ENCODE results near the gene SMKR1.

The SMKR1 gene

DNA sequence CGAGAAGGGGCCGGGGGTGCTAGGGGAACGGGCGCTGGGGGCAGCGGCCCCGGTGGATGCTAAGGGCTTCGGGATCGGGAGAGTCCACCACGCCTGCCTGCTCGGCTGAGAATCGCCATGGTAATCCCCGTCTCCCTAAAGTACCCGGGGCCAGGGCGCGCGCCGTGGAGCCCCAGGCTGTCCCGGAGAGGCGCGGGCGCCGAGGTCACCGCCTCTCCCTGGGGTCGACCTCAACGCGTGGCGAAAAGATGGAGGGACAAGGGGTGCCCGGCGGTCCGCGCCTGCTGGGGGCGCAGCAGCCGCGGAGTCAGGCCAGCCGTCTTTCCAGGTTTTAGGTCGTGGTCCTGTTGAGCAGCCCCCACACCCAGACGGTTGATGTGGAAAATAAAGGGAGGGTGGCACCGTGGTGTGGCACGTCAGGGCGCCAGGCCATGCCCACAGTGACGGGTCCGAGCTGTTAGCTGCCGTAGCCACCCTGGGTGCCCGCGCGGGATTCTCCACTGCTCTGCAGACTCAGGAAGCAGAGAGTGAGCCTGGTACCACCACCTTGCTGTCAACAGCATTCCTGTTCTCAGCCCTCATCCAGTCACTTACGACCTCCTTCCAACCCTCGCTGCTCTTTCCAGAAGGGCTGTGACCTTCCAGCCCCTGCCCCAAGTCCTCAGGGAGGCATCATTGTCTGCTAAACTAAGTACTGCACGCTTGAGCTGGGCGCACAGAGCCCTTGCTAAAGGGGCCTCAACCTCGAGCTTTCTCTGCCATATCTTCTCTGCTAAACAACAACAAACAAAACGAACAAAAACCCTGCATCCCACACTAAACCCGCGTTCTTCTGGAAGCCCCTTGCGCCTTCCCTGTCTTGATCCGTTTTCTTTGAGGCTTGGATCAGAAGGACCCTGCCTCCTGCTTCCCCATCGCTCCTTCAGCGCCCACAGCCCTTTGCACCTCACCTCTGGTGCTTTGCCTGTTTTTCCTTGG, 666 bp downstream of the SMKR1 start:
- H3K4me3 ChIP-seq (ENCODE audit: low read length, poor library complexity, severe bottlenecking) = peak overlapping the region; percentile 70

DNA sequence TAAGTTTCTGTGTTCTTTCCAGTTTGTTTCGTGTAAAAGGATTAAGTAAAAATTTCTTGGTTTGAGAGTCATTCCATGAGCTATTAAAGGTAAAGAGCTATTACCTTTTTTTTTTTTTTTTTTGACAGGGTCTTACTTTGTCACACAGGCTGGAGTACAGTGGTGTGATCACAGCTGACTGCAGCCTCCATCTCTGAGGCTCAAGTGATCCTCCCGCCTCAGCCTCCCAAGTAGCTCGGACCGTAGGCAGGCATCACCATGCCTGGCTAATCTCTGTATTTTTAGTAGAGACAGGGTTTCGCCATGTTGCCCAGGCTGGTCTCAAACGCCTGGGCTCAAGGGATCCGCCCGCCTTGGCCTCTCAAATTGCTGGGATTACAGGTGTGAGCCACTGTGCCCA, 1.4 kb downstream of the SMKR1 start:
- H3K4me2 ChIP-seq (ENCODE audit: low read depth, low read length, poor library complexity, severe bottlenecking) = no peak overlapping the region
- H3K9me3 ChIP-seq (ENCODE audit: insufficient read depth, low read depth, low read length) = no peaks in the 10 kb centered on the region
- TF ChIP-seq EZH2phosphoT487 (IDR thresholded peaks at IDR 0.05; ENCODE audit: borderline replicate concordance) = no peak
- TF ChIP-seq, protein P1, sequence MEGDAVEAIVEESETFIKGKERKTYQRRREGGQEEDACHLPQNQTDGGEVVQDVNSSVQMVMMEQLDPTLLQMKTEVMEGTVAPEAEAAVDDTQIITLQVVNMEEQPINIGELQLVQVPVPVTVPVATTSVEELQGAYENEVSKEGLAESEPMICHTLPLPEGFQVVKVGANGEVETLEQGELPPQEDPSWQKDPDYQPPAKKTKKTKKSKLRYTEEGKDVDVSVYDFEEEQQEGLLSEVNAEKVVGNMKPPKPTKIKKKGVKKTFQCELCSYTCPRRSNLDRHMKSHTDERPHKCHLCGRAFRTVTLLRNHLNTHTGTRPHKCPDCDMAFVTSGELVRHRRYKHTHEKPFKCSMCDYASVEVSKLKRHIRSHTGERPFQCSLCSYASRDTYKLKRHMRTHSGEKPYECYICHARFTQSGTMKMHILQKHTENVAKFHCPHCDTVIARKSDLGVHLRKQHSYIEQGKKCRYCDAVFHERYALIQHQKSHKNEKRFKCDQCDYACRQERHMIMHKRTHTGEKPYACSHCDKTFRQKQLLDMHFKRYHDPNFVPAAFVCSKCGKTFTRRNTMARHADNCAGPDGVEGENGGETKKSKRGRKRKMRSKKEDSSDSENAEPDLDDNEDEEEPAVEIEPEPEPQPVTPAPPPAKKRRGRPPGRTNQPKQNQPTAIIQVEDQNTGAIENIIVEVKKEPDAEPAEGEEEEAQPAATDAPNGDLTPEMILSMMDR (conservative IDR thresholded peaks at IDR 0.05; ENCODE audit: low read length) = no peak
- H3K36me3 ChIP-seq (ENCODE audit: insufficient read depth, low read length) = no peaks in the 10 kb centered on the region
- H3K9me2 ChIP-seq (replicated peaks; ENCODE audit: low read depth, low read length) = no peaks in the 10 kb centered on the region
- H2AFZ ChIP-seq (ENCODE audit: low read length) = no peak overlapping the region
- no peak overlapping the region for H3K9ac ChIP-seq (ENCODE audit: low read depth, low read length, poor library complexity, severe bottlenecking)
- H3K4me1 ChIP-seq (ENCODE audit: insufficient read depth, low read length, poor library complexity, severe bottlenecking) = no peaks in the 10 kb centered on the region
- no peak overlapping the region for H3K4me3 ChIP-seq (ENCODE audit: low read length, poor library complexity, severe bottlenecking)
- H4K20me1 ChIP-seq (ENCODE audit: insufficient read depth, low read length, poor library complexity, severe bottlenecking) = no peaks in the 10 kb centered on the region
- H3F3A ChIP-seq (ENCODE audit: low read depth) = no peaks in the 10 kb centered on the region
- no peaks in the 10 kb centered on the region for H3K79me2 ChIP-seq (ENCODE audit: insufficient read depth, low read length)
- no peaks in the 10 kb centered on the region for H3K27me3 ChIP-seq (ENCODE audit: insufficient read depth, low read length, poor library complexity, severe bottlenecking)

More for the DNA sequence above, 666 bp downstream of the SMKR1 start:
- no peak overlapping the region for H3K9ac ChIP-seq (ENCODE audit: low read depth, low read length, poor library complexity, severe bottlenecking)
- H3F3A ChIP-seq (ENCODE audit: low read depth) = no peaks in the 10 kb centered on the region
- H3K9me3 ChIP-seq (ENCODE audit: insufficient read depth, low read depth, low read length) = no peaks in the 10 kb centered on the region
- no peaks in the 10 kb centered on the region for H3K4me1 ChIP-seq (ENCODE audit: insufficient read depth, low read length, poor library complexity, severe bottlenecking)
- no peaks in the 10 kb centered on the region for H3K9me2 ChIP-seq (replicated peaks; ENCODE audit: low read depth, low read length)
- no peaks in the 10 kb centered on the region for H3K79me2 ChIP-seq (ENCODE audit: insufficient read depth, low read length)
- no peak for TF ChIP-seq EZH2phosphoT487 (IDR thresholded peaks at IDR 0.05; ENCODE audit: borderline replicate concordance)
- TF ChIP-seq, protein P1 (conservative IDR thresholded peaks at IDR 0.05; ENCODE audit: low read length) = no peak
- no peaks in the 10 kb centered on the region for H3K27me3 ChIP-seq (ENCODE audit: insufficient read depth, low read length, poor library complexity, severe bottlenecking)
- no peaks in the 10 kb centered on the region for H4K20me1 ChIP-seq (ENCODE audit: insufficient read depth, low read length, poor library complexity, severe bottlenecking)
- no peaks in the 10 kb centered on the region for H3K36me3 ChIP-seq (ENCODE audit: insufficient read depth, low read length)
- peak overlapping the region; percentile 76 for H3K4me2 ChIP-seq (ENCODE audit: low read depth, low read length, poor library complexity, severe bottlenecking)
- H2AFZ ChIP-seq (ENCODE audit: low read length) = peak overlapping the region; percentile 70; the same call in 1 of the 2 replicates

DNA sequence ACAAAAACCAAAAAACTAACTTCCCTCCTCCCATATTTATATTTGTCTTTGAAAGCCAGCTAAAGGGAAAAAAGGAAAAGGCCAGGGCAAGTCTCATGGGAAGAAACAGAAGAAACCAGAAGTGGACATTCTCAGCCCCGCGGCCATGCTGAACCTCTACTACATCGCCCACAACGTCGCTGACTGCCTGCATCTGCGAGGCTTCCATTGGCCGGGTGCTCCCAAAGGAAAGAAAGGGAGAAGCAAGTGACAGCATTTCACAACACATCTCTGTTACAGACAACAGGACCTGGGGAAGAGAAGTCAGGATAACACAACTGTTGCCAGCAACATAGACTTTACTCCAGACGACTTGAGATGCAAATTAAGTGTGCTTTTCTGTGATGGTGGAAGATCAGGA, 9.9 kb downstream of the SMKR1 start:
- H3K9me3 ChIP-seq (ENCODE audit: insufficient read depth, low read depth, low read length) = no peaks in the 10 kb centered on the region
- TF ChIP-seq EZH2phosphoT487 (IDR thresholded peaks at IDR 0.05; ENCODE audit: borderline replicate concordance) = no peak
- TF ChIP-seq, protein P1 (conservative IDR thresholded peaks at IDR 0.05; ENCODE audit: low read length) = no peak
- no peaks in the 10 kb centered on the region for H4K20me1 ChIP-seq (ENCODE audit: insufficient read depth, low read length, poor library complexity, severe bottlenecking)
- H3K4me2 ChIP-seq (ENCODE audit: low read depth, low read length, poor library complexity, severe bottlenecking) = no peak overlapping the region
- no peaks in the 10 kb centered on the region for H3K36me3 ChIP-seq (ENCODE audit: insufficient read depth, low read length)
- H3K79me2 ChIP-seq (ENCODE audit: insufficient read depth, low read length) = no peaks in the 10 kb centered on the region
- H2AFZ ChIP-seq (ENCODE audit: low read length) = peak overlapping the region; percentile 7; the same call in 1 of the 2 replicates
- H3K9ac ChIP-seq (ENCODE audit: low read depth, low read length, poor library complexity, severe bottlenecking) = no peak overlapping the region
- H3K4me1 ChIP-seq (ENCODE audit: insufficient read depth, low read length, poor library complexity, severe bottlenecking) = no peaks in the 10 kb centered on the region
- H3K27me3 ChIP-seq (ENCODE audit: insufficient read depth, low read length, poor library complexity, severe bottlenecking) = no peaks in the 10 kb centered on the region
- no peaks in the 10 kb centered on the region for H3F3A ChIP-seq (ENCODE audit: low read depth)
- no peaks in the 10 kb centered on the region for H3K9me2 ChIP-seq (replicated peaks; ENCODE audit: low read depth, low read length)
- H3K4me3 ChIP-seq (ENCODE audit: low read length, poor library complexity, severe bottlenecking) = no peak overlapping the region

All from Loucy (cell line).